GM23248 (cell line): ENCODE data around the gene AKR1C1.

Experiments used
- EZH2 ChIP-seq: fragments of 200-600 bp; sonication (generic); IDR thresholded peaks from 2 replicates; pipeline ENCODE4 v1.6.1; 2018; ENCODE audit warnings: antibody characterized with exemption, mild to moderate bottlenecking; ENCODE audit not compliant: insufficient read depth, poor library complexity, severe bottlenecking
- EZH2phosphoT487 ChIP-seq: fragments of 200-600 bp; sonication (generic); IDR thresholded peaks from 2 replicates; pipeline ENCODE4 v1.6.1; 2018; ENCODE audit warnings: antibody characterized with exemption, moderate library complexity, mild to moderate bottlenecking, low read depth; ENCODE audit not compliant: insufficient read depth

DNA sequence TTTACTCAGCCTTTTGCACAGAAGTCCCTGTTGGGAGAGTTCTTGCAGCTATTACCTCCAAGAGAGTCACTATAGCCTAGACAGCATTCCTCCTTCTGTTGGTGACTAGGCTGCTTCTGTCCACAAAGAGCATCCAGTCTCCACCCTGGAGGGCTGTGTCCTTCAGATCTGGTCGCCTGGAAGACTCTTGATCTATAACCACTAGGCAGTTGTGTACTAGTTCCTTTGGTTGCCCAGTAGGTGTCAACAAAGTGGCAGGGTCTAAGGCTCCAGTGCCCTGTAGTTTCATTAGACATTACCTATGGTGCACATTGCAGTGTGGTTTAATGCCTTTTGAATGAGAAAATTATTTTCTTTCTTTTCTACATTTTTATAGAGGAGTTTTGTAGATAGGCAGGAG, 51.7 kb downstream of the AKR1C1 start:
- TF ChIP-seq EZH2: no peak
- TF ChIP-seq EZH2phosphoT487: no peak
